SK-N-SH treated with all-trans-retinoic acid at 6 μM for 48 hours (cell line): ENCODE data around the gene MTNR1B.
A peak's percentile ranks its signal among the peaks of the same experiment; 100 is the strongest.

Experiments used
- ATAC-seq: fragments of 200-7000 bp; cut with Tn5 transposase; 3 replicates; pipeline ENCODE4 v1.9.1; 2020; ENCODE audit warnings: mild to moderate bottlenecking, moderate library complexity
- ARNTL ChIP-seq: fragments of 450-650 bp; formaldehyde crosslinking; IDR thresholded peaks from 2 replicates; pipeline ENCODE4 v1.5.0; 2020; ENCODE audit warnings: low read depth, mild to moderate bottlenecking, moderate library complexity, borderline replicate concordance
- BACH2 ChIP-seq: fragments of 250-450 bp; sonication (Bioruptor Pico); IDR thresholded peaks from 2 replicates; pipeline ENCODE4 v1.9.0; 2021; ENCODE audit warnings: mild to moderate bottlenecking, borderline replicate concordance
- CREB5 ChIP-seq: fragments of 250-450 bp; sonication (Bioruptor Pico); IDR thresholded peaks from 2 replicates; pipeline ENCODE4 v1.5.1; 2020; ENCODE audit warnings: low read depth, mild to moderate bottlenecking, moderate library complexity
- CSDC2 ChIP-seq: fragments of 250-450 bp; sonication (Bioruptor Pico); IDR thresholded peaks from 2 replicates; pipeline ENCODE4 v1.5.0; 2020; ENCODE audit warnings: mild to moderate bottlenecking, moderate library complexity
- CSRNP3 ChIP-seq: fragments of 250-450 bp; sonication (Bioruptor Pico); IDR thresholded peaks from 2 replicates; pipeline ENCODE4 v1.5.1; 2021; ENCODE audit warnings: mild to moderate bottlenecking, moderate library complexity
- ESRRG ChIP-seq: fragments of 250-450 bp; sonication (Bioruptor Pico); IDR thresholded peaks from 2 replicates; pipeline ENCODE4 v1.6.1; 2021; ENCODE audit warnings: mild to moderate bottlenecking
- GLIS3 ChIP-seq: fragments of 250-450 bp; sonication (Bioruptor Pico); IDR thresholded peaks from 2 replicates; pipeline ENCODE4 v1.5.0; 2020; ENCODE audit warnings: mild to moderate bottlenecking, moderate library complexity
- ISL1 ChIP-seq: fragments of 250-450 bp; sonication (Bioruptor Pico); IDR thresholded peaks from 2 replicates; pipeline ENCODE4 v2.1.2; 2022; ENCODE audit warnings: mild to moderate bottlenecking, moderate library complexity
- OSR1 ChIP-seq: fragments of 250-450 bp; sonication (Bioruptor Pico); IDR thresholded peaks from 2 replicates; pipeline ENCODE4 v1.8.0; 2022; ENCODE audit warnings: moderate library complexity, mild to moderate bottlenecking, inconsistent platforms
- PATZ1 ChIP-seq: fragments of 250-450 bp; sonication (Bioruptor Pico); IDR thresholded peaks from 2 replicates; pipeline ENCODE4 v1.8.0; 2020; ENCODE audit warnings: mild to moderate bottlenecking, moderate library complexity, borderline replicate concordance
- RARB ChIP-seq: fragments of 250-450 bp; sonication (Bioruptor Pico); IDR thresholded peaks from 2 replicates; pipeline ENCODE4 v1.8.0; 2021; ENCODE audit warnings: mild to moderate bottlenecking, moderate library complexity
- SNAI2 ChIP-seq: fragments of 250-450 bp; sonication (Bioruptor Pico); IDR thresholded peaks from 2 replicates; pipeline ENCODE4 v1.5.0; 2020; ENCODE audit warnings: mild to moderate bottlenecking, moderate library complexity
- TOX ChIP-seq: fragments of 250-450 bp; sonication (Bioruptor Pico); IDR thresholded peaks from 2 replicates; pipeline ENCODE4 v1.8.0; 2021; ENCODE audit warnings: mild to moderate bottlenecking, moderate library complexity, borderline replicate concordance
- TSHZ2 ChIP-seq: fragments of 250-450 bp; sonication (Bioruptor Pico); IDR thresholded peaks from 2 replicates; pipeline ENCODE4 v1.5.0; 2020; ENCODE audit warnings: mild to moderate bottlenecking, moderate library complexity
- ZC3H10 ChIP-seq: fragments of 250-450 bp; sonication (Bioruptor Pico); IDR thresholded peaks from 2 replicates; pipeline ENCODE4 v1.5.1; 2021; ENCODE audit warnings: mild to moderate bottlenecking, moderate library complexity
- ZFP3 ChIP-seq: fragments of 250-450 bp; sonication (Bioruptor Pico); IDR thresholded peaks from 2 replicates; pipeline ENCODE4 v1.5.0; 2020; ENCODE audit warnings: mild to moderate bottlenecking, moderate library complexity
- ZFP30 ChIP-seq: fragments of 450-650 bp; formaldehyde crosslinking; IDR thresholded peaks from 2 replicates; pipeline ENCODE4 v1.5.0; 2022; ENCODE audit warnings: mild to moderate bottlenecking, moderate library complexity
- ZNF565 ChIP-seq: fragments of 450-650 bp; formaldehyde crosslinking; conservative IDR thresholded peaks from 2 replicates; pipeline ENCODE4 v1.5.0; 2020; ENCODE audit warnings: low read depth, mild to moderate bottlenecking, moderate library complexity
- ZNF70 ChIP-seq: fragments of 450-650 bp; formaldehyde crosslinking; IDR thresholded peaks from 2 replicates; pipeline ENCODE4 v1.5.0; 2020; ENCODE audit warnings: mild to moderate bottlenecking, moderate library complexity
- ZNF8 ChIP-seq: fragments of 450-650 bp; formaldehyde crosslinking; IDR thresholded peaks from 2 replicates; pipeline ENCODE4 v1.5.0; 2020; ENCODE audit warnings: mild to moderate bottlenecking, moderate library complexity
- TF ChIP-seq, protein P1 (sequence below): fragments of 250-450 bp; sonication (Bioruptor Pico); IDR thresholded peaks from 2 replicates; pipeline ENCODE4 v1.8.0; 2021; ENCODE audit warnings: low read depth, mild to moderate bottlenecking, moderate library complexity, borderline replicate concordance

The MTNR1B gene

DNA sequence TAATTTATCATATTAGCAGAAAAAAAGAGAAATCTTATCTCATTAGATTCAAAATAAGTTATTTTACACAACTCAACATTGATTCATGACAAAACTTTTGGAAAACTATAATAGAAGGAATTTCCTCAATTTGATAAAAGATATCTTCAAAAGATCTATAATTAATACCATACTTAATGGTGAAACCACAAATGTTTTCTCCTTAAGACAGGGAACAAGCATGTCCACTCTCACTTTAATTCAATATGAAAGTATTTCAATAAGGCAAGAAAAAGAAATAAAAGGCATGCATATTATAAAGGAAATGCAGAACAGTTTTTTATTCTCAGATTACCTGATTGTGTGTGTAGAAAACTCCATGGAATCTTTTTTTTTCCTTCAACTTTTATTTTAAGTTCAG lies 23.6 kb downstream of the MTNR1B start:
- TF ChIP-seq TOX (CRISPR knock-in tag) (no peak), SNAI2 (CRISPR knock-in tag) (no peak), ESRRG (CRISPR knock-in tag) (no peak)
- TF ChIP-seq, all 23 proteins: peak for 0
- peak; percentile 76 for ATAC-seq

GRCh38 chr11:93000511-93001476 lies 31.3 kb downstream of the MTNR1B start:
- TF ChIP-seq ISL1 (peak; percentile 67), ARNTL (no peak)
- ATAC-seq: peak; percentile 97

- no peak for ATAC-seq
- TF ChIP-seq SNAI2 (CRISPR knock-in tag): no peak
Measured at GRCh38 chr11:93001806-93002205, 32.4 kb downstream of the MTNR1B start.

DNA sequence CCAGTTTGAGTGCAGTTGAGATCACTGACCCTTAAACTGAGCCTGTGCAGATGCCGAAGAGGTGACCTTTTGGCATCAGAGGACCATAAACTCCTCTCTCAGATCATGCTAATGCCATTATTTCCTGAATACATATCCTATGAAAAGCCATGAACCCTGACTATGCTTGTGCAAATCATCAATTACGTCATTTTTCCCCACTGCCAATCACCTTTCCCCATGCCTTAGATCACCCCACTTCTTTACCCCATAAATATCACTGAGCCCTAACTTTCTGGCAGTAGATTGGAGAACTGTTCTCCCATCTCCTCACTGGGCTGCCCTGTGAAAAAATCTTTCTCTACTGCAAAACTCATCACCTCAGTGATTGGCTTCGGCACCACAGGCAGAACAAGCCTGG lies 32.9 kb downstream of the MTNR1B start:
- ATAC-seq: no peak
- TF ChIP-seq CREB5 (CRISPR knock-in tag): no peak
- TF ChIP-seq ZFP30 (CRISPR knock-in tag): no peak
- no peak for TF ChIP-seq ZNF8
- TF ChIP-seq ESRRG (CRISPR knock-in tag): no peak
- TF ChIP-seq ZC3H10: no peak
- TF ChIP-seq ARNTL: no peak
- no peak for TF ChIP-seq PATZ1
- TF ChIP-seq, protein P1, sequence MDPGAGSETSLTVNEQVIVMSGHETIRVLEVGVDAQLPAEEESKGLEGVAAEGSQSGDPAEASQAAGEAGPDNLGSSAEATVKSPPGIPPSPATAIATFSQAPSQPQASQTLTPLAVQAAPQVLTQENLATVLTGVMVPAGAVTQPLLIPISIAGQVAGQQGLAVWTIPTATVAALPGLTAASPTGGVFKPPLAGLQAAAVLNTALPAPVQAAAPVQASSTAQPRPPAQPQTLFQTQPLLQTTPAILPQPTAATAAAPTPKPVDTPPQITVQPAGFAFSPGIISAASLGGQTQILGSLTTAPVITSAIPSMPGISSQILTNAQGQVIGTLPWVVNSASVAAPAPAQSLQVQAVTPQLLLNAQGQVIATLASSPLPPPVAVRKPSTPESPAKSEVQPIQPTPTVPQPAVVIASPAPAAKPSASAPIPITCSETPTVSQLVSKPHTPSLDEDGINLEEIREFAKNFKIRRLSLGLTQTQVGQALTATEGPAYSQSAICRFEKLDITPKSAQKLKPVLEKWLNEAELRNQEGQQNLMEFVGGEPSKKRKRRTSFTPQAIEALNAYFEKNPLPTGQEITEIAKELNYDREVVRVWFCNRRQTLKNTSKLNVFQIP (CRISPR knock-in tag): no peak

DNA sequence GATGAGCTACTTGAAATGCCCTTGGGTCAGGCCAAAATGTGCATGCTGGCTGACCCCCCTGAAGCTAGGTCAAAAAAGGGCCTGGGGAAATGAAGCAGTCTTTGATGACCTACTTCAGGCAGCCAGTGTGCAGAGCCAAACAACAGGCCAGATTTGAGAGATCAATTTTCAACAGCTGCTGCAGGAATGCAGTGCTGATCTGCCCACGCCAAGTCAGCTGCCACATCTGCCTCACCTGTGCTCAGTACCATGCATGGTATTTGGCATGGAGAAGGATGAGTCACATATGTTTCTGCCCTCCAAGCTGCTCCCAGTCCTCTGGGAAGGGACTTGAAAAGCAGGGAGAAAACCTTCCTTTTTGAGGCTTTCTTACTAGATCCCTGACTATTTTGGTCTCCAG lies 35.8 kb downstream of the MTNR1B start:
- peak; percentile 40 for ATAC-seq
- TF ChIP-seq GLIS3 (CRISPR knock-in tag): no peak
- TF ChIP-seq OSR1: no peak
- TF ChIP-seq ZC3H10: no peak
- TF ChIP-seq BACH2 (CRISPR knock-in tag): no peak
- no peak for TF ChIP-seq ESRRG (CRISPR knock-in tag)
- no peak for TF ChIP-seq CREB5 (CRISPR knock-in tag)
- TF ChIP-seq ZNF70 (CRISPR knock-in tag): no peak
- TF ChIP-seq ARNTL: no peak
- TF ChIP-seq ZNF8: no peak
- TF ChIP-seq SNAI2 (CRISPR knock-in tag): no peak
- TF ChIP-seq ZNF565 (CRISPR knock-in tag): no peak
- TF ChIP-seq CSRNP3 (CRISPR knock-in tag): no peak
- TF ChIP-seq TSHZ2 (CRISPR knock-in tag): no peak
- no peak for TF ChIP-seq PATZ1
- no peak for TF ChIP-seq CSDC2
- no peak for TF ChIP-seq RARB (CRISPR knock-in tag)
- TF ChIP-seq ISL1: no peak
- TF ChIP-seq TOX (CRISPR knock-in tag): no peak
- TF ChIP-seq ZFP3 (CRISPR knock-in tag): no peak
